ENCODE measurements around the gene JAK2.

- TF ChIP-seq, protein P1, sequence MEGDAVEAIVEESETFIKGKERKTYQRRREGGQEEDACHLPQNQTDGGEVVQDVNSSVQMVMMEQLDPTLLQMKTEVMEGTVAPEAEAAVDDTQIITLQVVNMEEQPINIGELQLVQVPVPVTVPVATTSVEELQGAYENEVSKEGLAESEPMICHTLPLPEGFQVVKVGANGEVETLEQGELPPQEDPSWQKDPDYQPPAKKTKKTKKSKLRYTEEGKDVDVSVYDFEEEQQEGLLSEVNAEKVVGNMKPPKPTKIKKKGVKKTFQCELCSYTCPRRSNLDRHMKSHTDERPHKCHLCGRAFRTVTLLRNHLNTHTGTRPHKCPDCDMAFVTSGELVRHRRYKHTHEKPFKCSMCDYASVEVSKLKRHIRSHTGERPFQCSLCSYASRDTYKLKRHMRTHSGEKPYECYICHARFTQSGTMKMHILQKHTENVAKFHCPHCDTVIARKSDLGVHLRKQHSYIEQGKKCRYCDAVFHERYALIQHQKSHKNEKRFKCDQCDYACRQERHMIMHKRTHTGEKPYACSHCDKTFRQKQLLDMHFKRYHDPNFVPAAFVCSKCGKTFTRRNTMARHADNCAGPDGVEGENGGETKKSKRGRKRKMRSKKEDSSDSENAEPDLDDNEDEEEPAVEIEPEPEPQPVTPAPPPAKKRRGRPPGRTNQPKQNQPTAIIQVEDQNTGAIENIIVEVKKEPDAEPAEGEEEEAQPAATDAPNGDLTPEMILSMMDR (IDR thresholded peaks at IDR 0.05), result no peak
- TF ChIP-seq ZFX (IDR thresholded peaks at IDR 0.05; ENCODE audit: borderline replicate concordance), result no peak
Measured at GRCh38 chr9:4965174-4965821, 19.8 kb upstream of the JAK2 start.

Measured in 22Rv1 (cell line).